KMS-11 (cell line): ENCODE results near the gene RGPD3.
"Not testable (repeated sequence)": the region's sequence is repeated elsewhere in the genome, so short reads cannot be mapped to it uniquely, and the experiment has no call there.

ENCODE experiments used
- H2AFZ ChIP-seq: fragments of 200-600 bp; sonication (generic); 2 replicates; pipeline ENCODE4 v1.6.1; 2016; ENCODE audit warnings: antibody characterized with exemption, mixed run types, low read depth
- H3K27ac ChIP-seq: fragments of 200-600 bp; sonication (generic); 2 replicates; pipeline ENCODE4 v1.6.1; 2016; ENCODE audit warnings: mild to moderate bottlenecking, mixed run types
- H3K27me3 ChIP-seq: fragments of 200-600 bp; sonication (generic); 2 replicates; pipeline ENCODE4 v1.6.1; 2017; ENCODE audit warnings: mild to moderate bottlenecking, low read depth, mixed run types, moderate library complexity; ENCODE audit not compliant: insufficient read depth
- H3K36me3 ChIP-seq: fragments of 200-600 bp; sonication (generic); 2 replicates; pipeline ENCODE4 v1.6.1; 2017; ENCODE audit warnings: mild to moderate bottlenecking, mixed run types; ENCODE audit not compliant: insufficient read depth
- H3K4me1 ChIP-seq: fragments of 200-600 bp; sonication (generic); 2 replicates; pipeline ENCODE4 v1.6.1; 2016; ENCODE audit warnings: mild to moderate bottlenecking, low read depth, mixed run types; ENCODE audit not compliant: poor library complexity, severe bottlenecking
- H3K4me2 ChIP-seq: fragments of 200-600 bp; sonication (generic); 2 replicates; pipeline ENCODE4 v1.7.0; 2016; ENCODE audit warnings: mild to moderate bottlenecking, mixed run types
- H3K4me3 ChIP-seq: fragments of 200-600 bp; sonication (generic); IDR thresholded peaks from 2 replicates; pipeline ENCODE4 v1.6.1; 2017; ENCODE audit warnings: low read depth, low read length, mixed read lengths; ENCODE audit not compliant: insufficient read depth
- H3K79me2 ChIP-seq: fragments of 200-600 bp; sonication (generic); 2 replicates; pipeline ENCODE4 v1.6.1; 2016; ENCODE audit warnings: low read depth, mixed run types; ENCODE audit not compliant: insufficient read depth
- H3K9ac ChIP-seq: fragments of 200-600 bp; sonication (generic); 2 replicates; pipeline ENCODE4 v1.6.1; 2016; ENCODE audit warnings: mild to moderate bottlenecking, mixed run types
- H4K20me1 ChIP-seq: fragments of 200-600 bp; sonication (generic); 2 replicates; pipeline ENCODE4 v1.6.1; 2016; ENCODE audit warnings: mild to moderate bottlenecking, mixed run types; ENCODE audit not compliant: insufficient read depth

Gene RGPD3

GRCh38 chr2:106510791-106511190 lies 42.6 kb upstream of the RGPD3 start:
- not testable (repeated sequence) for H4K20me1 ChIP-seq, H3K36me3 ChIP-seq, H3K9ac ChIP-seq, H3K79me2 ChIP-seq, H2AFZ ChIP-seq, H3K27me3 ChIP-seq, H3K4me3 ChIP-seq, H3K4me2 ChIP-seq
- H3K4me1 ChIP-seq = peaks cover 63% of the 10 kb centered on the region
- peak overlapping the region; percentile 97 for H3K27ac ChIP-seq

GRCh38 chr2:106509374-106509770 lies 41.2 kb upstream of the RGPD3 start:
- not testable (repeated sequence) for H4K20me1 ChIP-seq, H2AFZ ChIP-seq, H3K4me3 ChIP-seq, H3K79me2 ChIP-seq, H3K36me3 ChIP-seq, H3K27me3 ChIP-seq, H3K4me2 ChIP-seq
- peaks cover 69% of the 10 kb centered on the region for H3K4me1 ChIP-seq
- H3K27ac ChIP-seq = peak overlapping the region; percentile 97
- peak overlapping the region; percentile 71; the same call in 1 of the 2 replicates for H3K9ac ChIP-seq

- not testable (repeated sequence) for H3K4me3 ChIP-seq, H3K27me3 ChIP-seq, H3K36me3 ChIP-seq, H3K79me2 ChIP-seq, H4K20me1 ChIP-seq, H2AFZ ChIP-seq
- Histone ChIP-seq H3K27ac (peak overlapping the region; percentile 97), H3K9ac (peak overlapping the region; percentile 71; the same call in 1 of the 2 replicates), H3K4me2 (peak overlapping the region; percentile 54; the same call in 1 of the 2 replicates), H3K4me1 (peaks cover 75% of the 10 kb centered on the region)
Observed at GRCh38 chr2:106508660-106509373, 40.6 kb upstream of the RGPD3 start.

- H4K20me1 ChIP-seq, H3K27me3 ChIP-seq, H2AFZ ChIP-seq, H3K4me3 ChIP-seq, H3K36me3 ChIP-seq, H3K79me2 ChIP-seq: not testable (repeated sequence)
- Histone ChIP-seq H3K4me2 (peak overlapping the region; percentile 33; the same call in 1 of the 2 replicates), H3K27ac (peak overlapping the region; percentile 95), H3K4me1 (peaks cover 69% of the 10 kb centered on the region), H3K9ac (peak overlapping the region; percentile 66; the same call in 1 of the 2 replicates)
Observed at GRCh38 chr2:106506002-106506687, 37.9 kb upstream of the RGPD3 start.

DNA sequence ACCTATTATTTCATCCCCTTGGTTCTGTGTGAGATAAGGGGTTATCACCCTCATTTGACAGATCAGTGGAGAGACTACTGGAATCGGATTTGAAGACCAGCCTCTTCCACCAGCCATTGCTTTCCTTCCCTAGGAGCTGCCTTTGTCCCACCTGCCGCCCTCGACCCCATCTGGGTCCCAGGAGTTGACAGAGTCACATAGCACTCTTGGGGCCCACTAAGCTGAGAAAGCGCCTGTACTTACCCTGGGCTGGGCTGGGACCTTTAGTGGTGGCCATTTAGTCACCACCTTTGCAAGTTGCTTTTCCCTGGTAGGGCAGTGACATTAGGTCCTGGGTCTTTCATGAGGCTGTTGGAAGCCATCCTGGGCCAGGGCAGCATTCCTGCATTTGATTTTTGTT lies 36.6 kb upstream of the RGPD3 start:
- H3K27me3 ChIP-seq, H3K4me2 ChIP-seq, H3K79me2 ChIP-seq, H3K4me3 ChIP-seq, H3K36me3 ChIP-seq, H3K9ac ChIP-seq, H2AFZ ChIP-seq, H4K20me1 ChIP-seq: not testable (repeated sequence)
- Histone ChIP-seq H3K4me1 (peaks cover 55% of the 10 kb centered on the region), H3K27ac (peak overlapping the region; percentile 95)

DNA sequence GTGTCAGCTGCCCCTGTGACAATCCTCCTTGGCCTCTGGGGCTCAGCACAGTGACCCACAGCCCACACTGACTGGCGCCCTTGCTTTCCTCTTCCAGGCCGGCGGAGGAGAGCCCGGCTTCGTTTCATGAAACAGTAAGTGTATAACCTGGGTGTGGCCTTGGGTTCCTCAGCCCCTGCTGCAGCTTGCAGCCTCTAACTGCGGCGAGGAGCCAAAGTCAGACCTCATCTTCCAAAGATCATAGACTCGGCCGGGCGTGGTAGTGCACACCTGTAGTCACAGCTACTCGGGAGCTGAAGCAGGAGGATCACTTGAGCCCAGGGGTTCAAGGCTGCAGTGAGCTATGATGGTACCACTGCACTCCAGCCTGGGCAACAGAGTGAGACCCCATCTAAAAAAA lies 36.0 kb upstream of the RGPD3 start:
- H3K4me2 ChIP-seq, H3K36me3 ChIP-seq, H3K27ac ChIP-seq, H3K4me3 ChIP-seq, H3K9ac ChIP-seq, H3K27me3 ChIP-seq, H3K79me2 ChIP-seq, H2AFZ ChIP-seq, H4K20me1 ChIP-seq: not testable (repeated sequence)
- H3K4me1 ChIP-seq = peaks cover 51% of the 10 kb centered on the region

DNA sequence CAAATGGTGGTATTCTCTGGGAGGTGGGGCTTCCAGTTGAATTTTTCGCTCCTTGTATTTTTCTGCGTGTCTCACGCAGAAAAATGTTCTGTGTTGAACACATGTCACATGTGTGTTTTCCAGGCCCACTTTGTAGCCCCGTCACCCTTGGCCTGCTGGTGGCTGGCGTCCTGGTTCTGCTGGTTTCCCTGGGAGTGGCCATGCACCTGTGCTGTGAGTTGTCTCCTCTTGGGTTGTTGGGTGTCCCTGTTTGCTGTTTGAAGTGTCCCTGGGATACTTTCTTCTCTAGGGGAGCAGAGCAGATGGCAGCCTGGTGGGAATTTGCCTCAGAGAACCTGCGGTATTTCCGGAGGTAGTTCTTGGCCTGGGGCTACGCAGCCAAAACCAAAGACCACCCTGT lies 34.1 kb upstream of the RGPD3 start:
- H4K20me1 ChIP-seq, H3K79me2 ChIP-seq, H3K27ac ChIP-seq, H3K9ac ChIP-seq, H3K36me3 ChIP-seq, H3K4me3 ChIP-seq, H3K4me2 ChIP-seq, H3K27me3 ChIP-seq, H2AFZ ChIP-seq: not testable (repeated sequence)
- H3K4me1 ChIP-seq = peaks cover 56% of the 10 kb centered on the region

GRCh38 chr2:106500350-106500749 lies 32.1 kb upstream of the RGPD3 start:
- not testable (repeated sequence) for H2AFZ ChIP-seq, H3K27ac ChIP-seq, H3K27me3 ChIP-seq, H4K20me1 ChIP-seq, H3K4me3 ChIP-seq, H3K9ac ChIP-seq, H3K36me3 ChIP-seq, H3K4me2 ChIP-seq, H3K79me2 ChIP-seq
- H3K4me1 ChIP-seq = peaks cover 51% of the 10 kb centered on the region

- not testable (repeated sequence) for H3K79me2 ChIP-seq, H2AFZ ChIP-seq, H3K36me3 ChIP-seq, H3K4me2 ChIP-seq, H3K9ac ChIP-seq, H4K20me1 ChIP-seq, H3K4me3 ChIP-seq, H3K27me3 ChIP-seq
- peak overlapping the region; percentile 89; the same call in 1 of the 2 replicates for H3K27ac ChIP-seq
- peaks cover 37% of the 10 kb centered on the region for H3K4me1 ChIP-seq
Observed at GRCh38 chr2:106498549-106498948, 30.3 kb upstream of the RGPD3 start.

- H3K4me1 ChIP-seq = peaks cover 28% of the 10 kb centered on the region
Observed at GRCh38 chr2:106492913-106493312, 24.7 kb upstream of the RGPD3 start.

More at GRCh38 chr2:106492913-106493312, 24.7 kb upstream of the RGPD3 start:
- H3K4me2 ChIP-seq, H2AFZ ChIP-seq, H4K20me1 ChIP-seq, H3K36me3 ChIP-seq, H3K79me2 ChIP-seq, H3K27me3 ChIP-seq, H3K4me3 ChIP-seq, H3K27ac ChIP-seq, H3K9ac ChIP-seq: not testable (repeated sequence)
